ENCODE measurements around the gene FAM53C.

DNA sequence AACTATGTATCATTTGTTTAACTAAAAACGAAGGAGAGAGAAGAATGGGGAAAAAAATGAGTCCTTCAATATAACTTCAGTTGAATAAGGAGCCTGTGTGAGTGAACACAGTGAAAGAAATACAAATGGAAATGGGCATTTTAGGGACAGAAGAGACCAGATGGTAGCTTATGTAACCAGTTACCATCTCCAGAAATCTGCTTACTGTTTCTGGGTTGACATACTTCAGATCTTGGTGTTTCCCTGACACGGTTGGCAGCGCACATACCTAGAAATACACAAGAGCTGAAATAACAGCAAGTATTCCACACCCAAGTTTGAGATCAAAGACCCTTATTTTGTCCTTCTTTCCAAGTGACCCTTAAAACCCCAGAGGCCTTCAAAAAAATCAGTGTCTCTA is 48.8 kb upstream of the FAM53C start:
- TF ChIP-seq, protein P1, sequence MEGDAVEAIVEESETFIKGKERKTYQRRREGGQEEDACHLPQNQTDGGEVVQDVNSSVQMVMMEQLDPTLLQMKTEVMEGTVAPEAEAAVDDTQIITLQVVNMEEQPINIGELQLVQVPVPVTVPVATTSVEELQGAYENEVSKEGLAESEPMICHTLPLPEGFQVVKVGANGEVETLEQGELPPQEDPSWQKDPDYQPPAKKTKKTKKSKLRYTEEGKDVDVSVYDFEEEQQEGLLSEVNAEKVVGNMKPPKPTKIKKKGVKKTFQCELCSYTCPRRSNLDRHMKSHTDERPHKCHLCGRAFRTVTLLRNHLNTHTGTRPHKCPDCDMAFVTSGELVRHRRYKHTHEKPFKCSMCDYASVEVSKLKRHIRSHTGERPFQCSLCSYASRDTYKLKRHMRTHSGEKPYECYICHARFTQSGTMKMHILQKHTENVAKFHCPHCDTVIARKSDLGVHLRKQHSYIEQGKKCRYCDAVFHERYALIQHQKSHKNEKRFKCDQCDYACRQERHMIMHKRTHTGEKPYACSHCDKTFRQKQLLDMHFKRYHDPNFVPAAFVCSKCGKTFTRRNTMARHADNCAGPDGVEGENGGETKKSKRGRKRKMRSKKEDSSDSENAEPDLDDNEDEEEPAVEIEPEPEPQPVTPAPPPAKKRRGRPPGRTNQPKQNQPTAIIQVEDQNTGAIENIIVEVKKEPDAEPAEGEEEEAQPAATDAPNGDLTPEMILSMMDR (IDR thresholded peaks at IDR 0.05): no peak
- TF ChIP-seq POLR2A (IDR thresholded peaks at IDR 0.05): no peak
- no peak for TF ChIP-seq POLR2AphosphoS5 (IDR thresholded peaks at IDR 0.05; ENCODE audit: insufficient read depth in 1 of 2, low read depth in 1 of 2)
